HFFc6 (cell line): Measurements from ENCODE around the gene CDK5. TPM values are rescaled to one million over a fixed set of nuclear protein-coding genes. Genes with fewer than 3 reads are reported as not detected.

Source experiments
- DNase-seq: peaks from one replicate; pipeline ENCODE4 v3.0.0-alpha.2; 2018
- H3K27ac Mint-ChIP-seq: 2 replicates; pipeline ENCODE4 v1.8.0; 2020; ENCODE audit warnings: mild to moderate bottlenecking, mixed read lengths
- H3K27me3 Mint-ChIP-seq: 2 replicates; pipeline ENCODE4 v1.8.0; 2021; ENCODE audit warnings: mild to moderate bottlenecking, moderate library complexity, mixed read lengths; ENCODE audit not compliant: insufficient read depth
- H3K36me3 Mint-ChIP-seq: 2 replicates; pipeline ENCODE4 v1.8.0; 2021; ENCODE audit warnings: low read depth, mixed read lengths
- H3K4me1 Mint-ChIP-seq: 2 replicates; pipeline ENCODE4 v1.8.0; 2020; ENCODE audit warnings: low read depth, mixed read lengths
- H3K4me3 Mint-ChIP-seq: 2 replicates; pipeline ENCODE4 v1.8.0; 2020; ENCODE audit warnings: mild to moderate bottlenecking, moderate library complexity, mixed read lengths
- H3K9me3 Mint-ChIP-seq: 2 replicates; pipeline ENCODE4 v1.8.0; 2020; ENCODE audit warnings: mild to moderate bottlenecking, mixed read lengths
- total RNA-seq, 6 experiments: library from RNA; stranded (reverse); fragmentation: NEBNext Ultra II Directional; extraction: Animal tissue kit (Norgen Biotek cat#: 25700); gene quantifications; 2 replicates in 1 of 6; 3 replicates in 5 of 6; pipeline ENCODE4 v1.2.3, GENCODE V29; 2021
- TF ChIP-seq, protein P1 (sequence below): fragments of 200-600 bp; sonication (generic); IDR thresholded peaks from 2 replicates; pipeline ENCODE4 v1.5.0; 2021; ENCODE audit warnings: antibody characterized with exemption, mild to moderate bottlenecking

CDK5 gene
- total RNA-seq, 6 experiments from 2014 or later, result 31.3 to 37.3 (median 33.4) TPM

DNA sequence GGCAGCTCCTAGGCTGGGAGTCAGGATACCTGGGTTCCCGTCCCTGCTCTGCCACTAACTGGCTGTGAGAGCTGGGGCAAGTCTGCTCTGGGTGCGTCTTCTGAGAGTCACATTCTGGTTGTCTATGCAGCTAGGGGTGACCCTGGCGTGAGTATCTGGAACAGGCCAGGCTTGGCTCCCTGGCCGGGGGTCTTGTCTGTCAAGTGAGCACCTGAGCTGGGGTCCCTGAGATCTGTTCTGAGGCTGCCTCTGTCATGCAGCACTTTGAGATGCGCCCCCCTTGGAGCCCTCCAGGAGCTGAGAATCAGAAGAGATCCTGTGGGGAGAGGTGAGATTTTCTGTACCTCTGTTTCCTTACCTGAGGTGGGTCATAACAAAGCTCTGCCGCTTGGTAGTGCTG lies 36.1 kb upstream of the CDK5 start:
- TF ChIP-seq, protein P1, sequence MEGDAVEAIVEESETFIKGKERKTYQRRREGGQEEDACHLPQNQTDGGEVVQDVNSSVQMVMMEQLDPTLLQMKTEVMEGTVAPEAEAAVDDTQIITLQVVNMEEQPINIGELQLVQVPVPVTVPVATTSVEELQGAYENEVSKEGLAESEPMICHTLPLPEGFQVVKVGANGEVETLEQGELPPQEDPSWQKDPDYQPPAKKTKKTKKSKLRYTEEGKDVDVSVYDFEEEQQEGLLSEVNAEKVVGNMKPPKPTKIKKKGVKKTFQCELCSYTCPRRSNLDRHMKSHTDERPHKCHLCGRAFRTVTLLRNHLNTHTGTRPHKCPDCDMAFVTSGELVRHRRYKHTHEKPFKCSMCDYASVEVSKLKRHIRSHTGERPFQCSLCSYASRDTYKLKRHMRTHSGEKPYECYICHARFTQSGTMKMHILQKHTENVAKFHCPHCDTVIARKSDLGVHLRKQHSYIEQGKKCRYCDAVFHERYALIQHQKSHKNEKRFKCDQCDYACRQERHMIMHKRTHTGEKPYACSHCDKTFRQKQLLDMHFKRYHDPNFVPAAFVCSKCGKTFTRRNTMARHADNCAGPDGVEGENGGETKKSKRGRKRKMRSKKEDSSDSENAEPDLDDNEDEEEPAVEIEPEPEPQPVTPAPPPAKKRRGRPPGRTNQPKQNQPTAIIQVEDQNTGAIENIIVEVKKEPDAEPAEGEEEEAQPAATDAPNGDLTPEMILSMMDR, result no peak
- Mint-ChIP-seq H3K36me3 (no peaks in the 10 kb centered on the region; the same call in none of the 2 replicates), H3K4me3 (no peak overlapping the region), H3K9me3 (no peaks in the 10 kb centered on the region), H3K27ac (peak overlapping the region; percentile 81; the same call in 1 of the 2 replicates), H3K27me3 (peaks cover 5% of the 10 kb centered on the region), H3K4me1 (peaks cover 67% of the 10 kb centered on the region)
- no peak for DNase-seq

DNA sequence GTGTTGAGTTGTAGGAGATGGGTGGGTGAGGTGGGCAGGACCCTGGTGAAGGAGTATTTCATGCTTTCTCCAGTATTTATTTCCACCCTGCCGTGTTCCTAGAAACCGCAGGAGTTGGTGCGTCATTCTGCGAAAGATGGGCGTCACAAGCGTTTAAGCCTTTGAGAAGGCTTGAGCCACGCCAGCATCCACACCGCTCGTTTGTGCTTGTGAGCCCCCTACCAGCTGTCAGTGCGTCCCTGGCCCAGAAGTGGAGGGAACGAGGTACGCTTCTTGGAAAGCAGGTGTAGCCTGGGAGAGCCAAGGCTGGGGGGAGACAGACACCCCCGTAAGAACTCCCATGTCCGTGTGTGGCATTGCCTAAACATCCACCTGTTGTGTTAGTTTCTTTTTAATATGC lies 34.3 kb upstream of the CDK5 start:
- no peaks in the 10 kb centered on the region for H3K9me3 Mint-ChIP-seq
- TF ChIP-seq, protein P1, result no peak
- no peak overlapping the region for H3K4me3 Mint-ChIP-seq
- DNase-seq, result no peak
- H3K36me3 Mint-ChIP-seq, result no peaks in the 10 kb centered on the region; the same call in none of the 2 replicates
- no peak overlapping the region for H3K27ac Mint-ChIP-seq
- H3K27me3 Mint-ChIP-seq, result peaks cover 9% of the 10 kb centered on the region
- H3K4me1 Mint-ChIP-seq, result peaks cover 75% of the 10 kb centered on the region

DNA sequence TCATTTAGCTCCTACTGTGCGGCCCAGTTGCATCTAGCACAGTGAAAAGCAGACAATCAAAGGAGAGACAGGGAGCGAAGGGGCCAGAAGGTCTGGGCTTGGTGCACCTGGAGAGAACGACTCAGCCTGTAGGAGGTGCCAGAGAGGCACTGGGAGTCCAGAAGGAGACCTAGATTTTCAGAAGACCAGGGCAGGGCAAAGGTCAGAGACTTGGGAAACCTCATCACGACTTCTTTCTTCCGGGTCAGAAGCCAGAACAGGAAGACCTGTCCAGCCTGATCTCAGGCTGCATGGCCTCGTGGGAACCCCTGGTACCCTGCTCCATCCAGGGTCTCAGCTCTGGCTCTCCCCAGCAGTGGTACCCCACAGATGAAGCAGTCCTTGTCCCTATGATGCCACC lies 33.7 kb upstream of the CDK5 start:
- Mint-ChIP-seq H3K27ac (peak overlapping the region; percentile 53), H3K36me3 (no peaks in the 10 kb centered on the region; the same call in none of the 2 replicates), H3K27me3 (peaks cover 9% of the 10 kb centered on the region), H3K4me1 (peaks cover 75% of the 10 kb centered on the region), H3K4me3 (no peak overlapping the region), H3K9me3 (no peaks in the 10 kb centered on the region)
- TF ChIP-seq, protein P1, result peak; percentile 78
- no peak for DNase-seq

DNA sequence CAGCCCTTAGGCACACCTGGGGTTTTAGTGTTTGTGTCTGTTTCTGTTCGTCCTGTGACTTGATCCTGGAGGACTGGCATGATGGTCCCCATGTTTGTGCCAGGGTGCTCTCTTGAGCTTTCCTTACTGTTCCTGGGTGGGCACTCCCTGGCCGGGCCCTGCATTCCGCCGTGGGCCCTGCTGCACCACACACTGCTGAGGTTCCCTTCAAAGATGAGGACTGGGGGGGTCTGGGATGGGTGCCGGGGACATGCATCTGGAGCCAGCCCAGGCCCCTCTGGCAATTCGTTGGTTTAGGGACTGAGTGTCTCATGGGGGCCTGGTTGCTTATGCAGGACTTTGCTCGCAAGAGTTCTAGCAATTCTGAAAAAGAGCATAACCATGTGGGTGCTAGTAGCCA lies 33.3 kb upstream of the CDK5 start:
- TF ChIP-seq, protein P1, result no peak
- Mint-ChIP-seq H3K27ac (peak overlapping the region; percentile 53), H3K36me3 (no peaks in the 10 kb centered on the region; the same call in none of the 2 replicates), H3K4me1 (peaks cover 73% of the 10 kb centered on the region), H3K4me3 (no peak overlapping the region), H3K27me3 (peaks cover 9% of the 10 kb centered on the region), H3K9me3 (no peaks in the 10 kb centered on the region)
- DNase-seq, result no peak

DNA sequence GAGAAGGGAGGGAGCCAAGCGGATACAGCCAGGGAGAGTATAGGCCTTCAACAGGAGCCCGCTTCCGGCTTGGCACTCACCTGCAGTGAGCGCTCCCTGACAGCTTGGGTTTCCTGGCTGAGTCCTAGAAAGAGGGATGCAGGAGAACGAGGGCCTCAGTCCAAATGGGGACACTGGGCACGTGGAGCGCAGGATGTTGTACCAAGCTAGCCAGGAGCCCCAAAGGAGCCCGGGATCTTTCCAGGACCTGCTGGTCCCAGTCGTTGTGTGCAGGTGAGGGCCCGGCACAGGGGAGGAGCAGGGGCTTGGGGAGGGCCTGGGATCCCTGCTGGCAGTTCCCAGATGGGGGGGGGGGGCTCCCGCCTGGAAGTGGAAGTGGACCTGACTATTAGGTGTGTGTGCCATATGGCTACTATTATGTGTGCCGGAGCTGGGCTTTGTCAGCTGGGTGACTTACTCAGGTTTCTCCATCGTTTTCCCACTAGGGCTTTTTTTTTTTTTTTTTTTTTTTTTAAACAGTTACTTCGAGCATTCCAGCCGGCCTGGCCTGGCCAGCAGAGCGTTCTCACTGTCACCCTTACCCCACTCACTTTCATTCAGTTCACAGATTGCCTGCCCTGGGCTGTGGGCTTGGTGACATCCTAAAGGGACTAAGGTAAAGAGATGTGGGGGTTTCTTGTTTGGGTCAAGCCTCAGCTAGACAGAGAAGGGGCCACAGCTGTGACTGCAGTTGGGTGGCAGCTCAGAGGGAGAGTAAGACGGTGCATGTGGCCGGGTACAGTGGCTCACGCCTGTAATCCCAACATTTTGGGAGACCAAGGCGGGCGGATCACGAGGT lies 32.4 kb upstream of the CDK5 start:
- DNase-seq, result no peak

More for the DNA sequence above, 32.4 kb upstream of the CDK5 start:
- peak overlapping the region; percentile 92 for H3K4me3 Mint-ChIP-seq
- no peaks in the 10 kb centered on the region for H3K9me3 Mint-ChIP-seq
- peaks cover 73% of the 10 kb centered on the region for H3K4me1 Mint-ChIP-seq
- H3K27ac Mint-ChIP-seq, result peak overlapping the region; percentile 95
- H3K27me3 Mint-ChIP-seq, result peaks cover 9% of the 10 kb centered on the region
- no peaks in the 10 kb centered on the region; the same call in none of the 2 replicates for H3K36me3 Mint-ChIP-seq
- TF ChIP-seq, protein P1, result no peak
